IMR-90 (cell line): ENCODE data around the gene MAGI2. TPM values are rescaled to one million over a fixed set of nuclear protein-coding genes. Genes with fewer than 3 reads are reported as not detected.

ENCODE experiments used
- ATAC-seq: fragments of 200-7000 bp; cut with Tn5 transposase; 2 replicates; pipeline ENCODE4 v1.9.1; 2020; ENCODE audit warnings: low read depth, mild to moderate bottlenecking, moderate library complexity
- BruUV-seq: library from RNA; stranded (reverse); fragments of 400-500 nt; replicated peaks from 2 replicates; lab custom pipeline; 2021; lab: Mats Ljungman, UMichigan
- CTCF ChIA-PET: fragments of 300-600 bp; formaldehyde crosslinking; extraction: SDS; loops from one replicate; lab custom pipeline; 2021; ENCODE audit warnings: antibody characterized with exemption; lab: Yijun Ruan, JAX
- POLR2A ChIA-PET: fragments of 300-600 bp; sonication (Branson Sonifier 250); formaldehyde crosslinking; loops from one replicate; lab custom pipeline; 2022; ENCODE audit warnings: antibody characterized with exemption; ENCODE audit not compliant: unreplicated experiment; lab: Charles Lee
- DNase-seq: peaks from one replicate; pipeline ENCODE4 v3.0.0; 2013
- H2AFZ ChIP-seq: replicated peaks from 2 replicates; pipeline ENCODE3; 2013; ENCODE audit warnings: low read length, mild to moderate bottlenecking; ENCODE audit not compliant: poor library complexity
- H2AK5ac ChIP-seq: 2 replicates; pipeline ENCODE4 v1.6.1; 2013; ENCODE audit warnings: low read depth, low read length, inconsistent platforms
- H2AK9ac ChIP-seq: replicated peaks from 2 replicates; pipeline ENCODE3; 2013; ENCODE audit warnings: mild to moderate bottlenecking, low read depth, low read length, moderate library complexity; ENCODE audit not compliant: poor library complexity
- H2BK120ac ChIP-seq: 2 replicates; pipeline ENCODE4 v1.6.1; 2013; ENCODE audit warnings: low read depth, low read length, inconsistent platforms
- H2BK15ac ChIP-seq: 3 replicates; pipeline ENCODE4 v1.6.1; 2013; ENCODE audit warnings: low read depth, low read length, inconsistent platforms
- H2BK20ac ChIP-seq: 2 replicates; pipeline ENCODE4 v1.6.1; 2013; ENCODE audit warnings: low read depth, mild to moderate bottlenecking, inconsistent platforms, low read length, moderate library complexity
- H2BK5ac ChIP-seq: 2 replicates; pipeline ENCODE4 v1.6.1; 2013; ENCODE audit warnings: mild to moderate bottlenecking, low read depth, low read length, inconsistent platforms; ENCODE audit not compliant: poor library complexity, severe bottlenecking
- H3K14ac ChIP-seq: replicated peaks from 2 replicates; pipeline ENCODE4 v1.6.1; 2013; ENCODE audit warnings: low read depth, low read length, inconsistent platforms
- H3K18ac ChIP-seq: 2 replicates; pipeline ENCODE4 v1.6.1; 2013; ENCODE audit warnings: low read depth, low read length, control low read depth
- H3K23ac ChIP-seq: 2 replicates; pipeline ENCODE4 v1.6.1; 2013; ENCODE audit warnings: low read depth, low read length, inconsistent platforms
- H3K27ac ChIP-seq: 2 replicates; pipeline ENCODE4 v1.5.1; 2013; ENCODE audit warnings: mild to moderate bottlenecking, control low read depth, low read length; ENCODE audit not compliant: insufficient read depth
- H3K27me3 ChIP-seq: 2 replicates; pipeline ENCODE4 v1.6.1; 2013; ENCODE audit warnings: low read length; ENCODE audit not compliant: control insufficient read depth, insufficient read depth
- H3K36me3 ChIP-seq: 2 replicates; pipeline ENCODE4 v1.6.1; 2013; ENCODE audit warnings: low read length, mixed read lengths; ENCODE audit not compliant: control insufficient read depth, insufficient read depth
- H3K4ac ChIP-seq: 2 replicates; pipeline ENCODE4 v1.6.1; 2013; ENCODE audit warnings: low read depth, low read length, inconsistent platforms
- H3K4me1 ChIP-seq: 2 replicates; pipeline ENCODE4 v1.6.1; 2013; ENCODE audit warnings: low read length, mixed read lengths; ENCODE audit not compliant: control insufficient read depth, insufficient read depth
- H3K4me2 ChIP-seq: 2 replicates; pipeline ENCODE4 v1.6.1; 2013; ENCODE audit warnings: low read depth, mild to moderate bottlenecking, control low read depth, low read length, moderate library complexity
- H3K4me3 ChIP-seq: 2 replicates; pipeline ENCODE4 v1.5.1; 2013; ENCODE audit warnings: low read depth, mild to moderate bottlenecking, control low read depth, low read length, moderate library complexity; ENCODE audit not compliant: insufficient read depth
- H3K56ac ChIP-seq: 2 replicates; pipeline ENCODE4 v1.6.1; 2013; ENCODE audit warnings: low read length, inconsistent platforms; ENCODE audit not compliant: insufficient read depth; ENCODE audit errors: extremely low read depth
- H3K79me1 ChIP-seq, 2 experiments: 2 replicates each; pipeline ENCODE4 v1.6.1; 2013; ENCODE audit warnings: low read length in 2 of 2, inconsistent platforms in 1 of 2, low read depth in 1 of 2
- H3K9ac ChIP-seq: 2 replicates; pipeline ENCODE4 v1.6.1; 2013; ENCODE audit warnings: low read depth, low read length, control low read depth
- H3K9me1 ChIP-seq: 2 replicates; pipeline ENCODE4 v1.6.1; 2013; ENCODE audit warnings: low read length, inconsistent platforms; ENCODE audit not compliant: insufficient read depth
- H3K9me3 ChIP-seq: 2 replicates; pipeline ENCODE4 v1.6.1; 2013; ENCODE audit warnings: low read length; ENCODE audit not compliant: control insufficient read depth, insufficient read depth
- H4K20me1 ChIP-seq: 2 replicates; pipeline ENCODE4 v1.6.1; 2013; ENCODE audit warnings: low read length, inconsistent platforms; ENCODE audit not compliant: insufficient read depth
- H4K5ac ChIP-seq: 2 replicates; pipeline ENCODE4 v1.6.1; 2013; ENCODE audit warnings: mild to moderate bottlenecking, low read depth, low read length, control low read depth
- H4K8ac ChIP-seq, 2 experiments: 2 replicates each; pipeline ENCODE4 v1.6.1; 2013; ENCODE audit warnings: low read depth in 2 of 2, low read length in 2 of 2, control low read depth in 1 of 2, inconsistent platforms in 1 of 2
- H4K91ac ChIP-seq: 2 replicates; pipeline ENCODE4 v1.6.1; 2013; ENCODE audit warnings: low read depth, low read length, inconsistent platforms; ENCODE audit not compliant: insufficient read depth
- BHLHE40 ChIP-seq: fragments of 150-350 bp; IDR thresholded peaks from 2 replicates; pipeline ENCODE4 v1.6.1; 2016; ENCODE audit warnings: mild to moderate bottlenecking, low read depth, low read length
- CHD1 ChIP-seq: IDR thresholded peaks from 2 replicates; pipeline ENCODE4 v1.6.1; 2012; ENCODE audit warnings: low read depth, low read length, improper control_type of control experiment
- CTCF ChIP-seq: conservative IDR thresholded peaks from 2 replicates; pipeline ENCODE4 v1.5.1; 2012; ENCODE audit warnings: mild to moderate bottlenecking, low read depth, low read length, improper control_type of control experiment
- ELK1 ChIP-seq: fragments of 150-350 bp; IDR thresholded peaks from 2 replicates; pipeline ENCODE4 v1.6.1; 2016; ENCODE audit warnings: low read depth, mild to moderate bottlenecking, low read length, moderate library complexity, borderline replicate concordance
- FOS ChIP-seq: fragments of 150-350 bp; IDR thresholded peaks from 2 replicates; pipeline ENCODE4 v1.6.1; 2016; ENCODE audit warnings: low read depth, low read length
- MAZ ChIP-seq: IDR thresholded peaks from 2 replicates; pipeline ENCODE4 v1.6.1; 2012; ENCODE audit warnings: low read depth, mild to moderate bottlenecking, low read length, improper control_type of control experiment, moderate library complexity, borderline replicate concordance
- MXI1 ChIP-seq: IDR thresholded peaks from 2 replicates; pipeline ENCODE4 v1.6.1; 2012; ENCODE audit warnings: low read depth, mild to moderate bottlenecking, low read length, moderate library complexity, borderline replicate concordance
- NFE2L2 ChIP-seq: fragments of 150-350 bp; IDR thresholded peaks from 2 replicates; pipeline ENCODE4 v1.6.1; 2016; ENCODE audit warnings: low read depth, mild to moderate bottlenecking, low read length
- POLR2A ChIP-seq: IDR thresholded peaks from 2 replicates; pipeline ENCODE4 v1.6.1; 2012; ENCODE audit warnings: mild to moderate bottlenecking, low read depth, low read length
- RCOR1 ChIP-seq: IDR thresholded peaks from 2 replicates; pipeline ENCODE4 v1.6.1; 2012; ENCODE audit warnings: mild to moderate bottlenecking, low read length, improper control_type of control experiment; ENCODE audit not compliant: insufficient replicate concordance
- SMC3 ChIP-seq: fragments of 150-350 bp; IDR thresholded peaks from 2 replicates; pipeline ENCODE4 v1.6.1; 2016; ENCODE audit warnings: low read depth, mild to moderate bottlenecking, antibody characterized with exemption, low read length, moderate library complexity
- WGBS, 2 experiments: methylation state at CpG; one replicate each; pipeline versions ENCODE4 v1.1.5 to v1.1.7; 2013; ENCODE audit warnings: missing lambda C conversion rate in 2 of 2; ENCODE audit not compliant: insufficient read length in 1 of 2; ENCODE audit errors: extremely low coverage in 2 of 2; 5-methylcytosine and 5-hydroxymethylcytosine counted together
- dilution Hi-C: fragments of 300-500 bp; cut with HindIII; formaldehyde crosslinking; loops from one replicate; pipeline ENCODE4 v1.14.3; 2018; ENCODE audit warnings: low sequenced_read_pairs; ENCODE audit not compliant: unreplicated experiment
- in situ Hi-C: fragments of 300-500 bp; cut with MboI; formaldehyde crosslinking; loops from 3 replicates; pipeline ENCODE4 v1.14.3; 2019; ENCODE audit warnings: low sequenced_read_pairs, inconsistent platforms, mixed read lengths
- intact Hi-C: fragments of 100-400 bp; cut with micrococcal nuclease; formaldehyde crosslinking; loops from 2 replicates; pipeline ENCODE4 v1.10.0; 2022
- polyA plus RNA-seq, 3 experiments: library from polyadenylated mRNA; depleted of rRNA; stranded (reverse); fragments of >200 nt; gene quantifications; 2 replicates each; pipeline ENCODE4 v1.2.3, GENCODE V29; 2012; ENCODE audit warnings: low replicate concordance in 1 of 3
- total RNA-seq: library from RNA; depleted of rRNA; stranded (reverse); fragments of >200 nt; gene quantifications from 2 replicates; pipeline ENCODE4 v1.2.3, GENCODE V29; 2012

The MAGI2 gene
- total and polyA plus RNA-seq, 2 of the 4 experiments (the other 2 are of a cell fraction) = 2.5 to 17.9 TPM

- peaks cover 2% of the 10 kb centered on the region; the same call in 1 of the 2 replicates for H3K4me1 ChIP-seq
- no peak overlapping the region for H3K4me2 ChIP-seq
- no peaks in the 10 kb centered on the region for H4K20me1 ChIP-seq
- no peaks in the 10 kb centered on the region for H3K79me1 ChIP-seq
- no peak overlapping the region for H4K8ac ChIP-seq
- no peak for ATAC-seq
- no peak overlapping the region for H2AK9ac ChIP-seq
- dilution Hi-C loops (no loop called here), in situ Hi-C loops (no loop called here), intact Hi-C loops (no loop called here)
- no peak overlapping the region for H3K27ac ChIP-seq
- BruUV-seq = no TSS peak
- no peaks in the 10 kb centered on the region for H3K27me3 ChIP-seq
- no CpG with 5 or more reads among the region's 3 CpGs for WGBS, 2 experiments
- no peak overlapping the region for H2BK120ac ChIP-seq
- CTCF ChIA-PET = no interaction called here
- POLR2A ChIA-PET = no interaction called here
- DNase-seq = no peak
- no peak for TF ChIP-seq FOS
- no peak for TF ChIP-seq POLR2A
- TF ChIP-seq MXI1 = no peak
- no peak for TF ChIP-seq CTCF
- no peak for TF ChIP-seq NFE2L2
- TF ChIP-seq ELK1 = no peak
- no peak for TF ChIP-seq MAZ
- no peak for TF ChIP-seq SMC3
- no peak for TF ChIP-seq CHD1
- TF ChIP-seq RCOR1 = no peak
- no peak for TF ChIP-seq BHLHE40
- no peak overlapping the region for H3K9ac ChIP-seq
- no peak overlapping the region for H4K91ac ChIP-seq
- H3K9me1 ChIP-seq = no peaks in the 10 kb centered on the region
- no peak overlapping the region for H2BK20ac ChIP-seq
- no peak overlapping the region for H3K23ac ChIP-seq
- no peak overlapping the region for H3K14ac ChIP-seq
- H3K36me3 ChIP-seq = no peaks in the 10 kb centered on the region
- no peak overlapping the region for H2AFZ ChIP-seq
- no peaks in the 10 kb centered on the region for H3K9me3 ChIP-seq
- no peak overlapping the region for H2BK5ac ChIP-seq
- H3K4me3 ChIP-seq = no peak overlapping the region
- no peak overlapping the region for H4K5ac ChIP-seq
- no peak overlapping the region for H3K4ac ChIP-seq
- H3K18ac ChIP-seq = no peak overlapping the region
- H2BK15ac ChIP-seq = no peak overlapping the region
- no peak overlapping the region for H2AK5ac ChIP-seq
- H3K56ac ChIP-seq = no peak overlapping the region
These were observed 44.3 kb upstream of the MAGI2 start for GRCh38 chr7:79497728-79498127.
